Upper lobe of left lung (tissue), 4 donors: ENCODE data around the gene RNF215.

Source experiments
- POLR2AphosphoS5 ChIP-seq, 2 donors: sonication (generic); formaldehyde crosslinking; IDR thresholded peaks; one replicate each; pipeline ENCODE4 v1.5.1; 2017; ENCODE audit warnings: antibody characterized with exemption in 2 of 2
- TF ChIP-seq, protein P1 (sequence below), 6 experiments: fragments of 450-650 bp in 4 of 6; fragments of 200-600 bp in 2 of 6; sonication (generic) in 2 of 6; IDR thresholded peaks; one replicate each; pipeline ENCODE4 v1.5.1; 2016 to 2019; ENCODE audit warnings: antibody characterized with exemption in 6 of 6

DNA sequence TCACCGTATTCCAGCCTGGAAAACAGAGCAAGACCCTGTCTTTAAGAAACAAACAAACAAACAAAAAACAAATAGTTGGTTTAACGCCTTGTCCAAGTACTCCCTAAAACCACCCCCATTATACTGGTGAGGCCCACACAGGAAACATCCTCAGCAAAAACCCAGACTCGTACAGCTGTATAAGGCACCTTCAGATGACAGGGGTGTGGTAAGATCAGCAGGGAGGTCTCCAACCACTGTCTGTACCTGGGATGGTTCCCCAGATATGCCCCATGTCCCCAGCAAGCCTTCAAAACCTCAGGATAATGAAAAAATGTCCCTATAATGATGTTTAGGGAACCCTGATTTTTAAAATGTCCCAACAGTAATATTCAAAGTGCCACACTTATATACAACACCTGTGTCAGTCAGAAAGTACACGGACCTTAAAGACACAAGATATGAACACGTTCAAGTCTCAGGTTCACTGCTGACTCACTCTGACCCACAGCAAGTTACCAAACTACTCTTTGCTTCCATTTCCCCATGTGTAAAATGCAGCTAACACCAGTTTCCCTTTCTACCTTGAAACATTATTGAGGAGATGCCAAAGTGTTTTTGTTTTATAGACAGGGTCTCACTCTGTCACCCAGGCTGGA, 39.8 kb downstream of the RNF215 start:
- TF ChIP-seq, protein P1, sequence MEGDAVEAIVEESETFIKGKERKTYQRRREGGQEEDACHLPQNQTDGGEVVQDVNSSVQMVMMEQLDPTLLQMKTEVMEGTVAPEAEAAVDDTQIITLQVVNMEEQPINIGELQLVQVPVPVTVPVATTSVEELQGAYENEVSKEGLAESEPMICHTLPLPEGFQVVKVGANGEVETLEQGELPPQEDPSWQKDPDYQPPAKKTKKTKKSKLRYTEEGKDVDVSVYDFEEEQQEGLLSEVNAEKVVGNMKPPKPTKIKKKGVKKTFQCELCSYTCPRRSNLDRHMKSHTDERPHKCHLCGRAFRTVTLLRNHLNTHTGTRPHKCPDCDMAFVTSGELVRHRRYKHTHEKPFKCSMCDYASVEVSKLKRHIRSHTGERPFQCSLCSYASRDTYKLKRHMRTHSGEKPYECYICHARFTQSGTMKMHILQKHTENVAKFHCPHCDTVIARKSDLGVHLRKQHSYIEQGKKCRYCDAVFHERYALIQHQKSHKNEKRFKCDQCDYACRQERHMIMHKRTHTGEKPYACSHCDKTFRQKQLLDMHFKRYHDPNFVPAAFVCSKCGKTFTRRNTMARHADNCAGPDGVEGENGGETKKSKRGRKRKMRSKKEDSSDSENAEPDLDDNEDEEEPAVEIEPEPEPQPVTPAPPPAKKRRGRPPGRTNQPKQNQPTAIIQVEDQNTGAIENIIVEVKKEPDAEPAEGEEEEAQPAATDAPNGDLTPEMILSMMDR (IDR thresholded peaks at IDR 0.05): no peak
- TF ChIP-seq POLR2AphosphoS5 (IDR thresholded peaks at IDR 0.05): no peak
